ENCODE measurements around the gene C9orf50. TPM values are rescaled to one million over a fixed set of nuclear protein-coding genes. Genes with fewer than 3 reads are reported as not detected.

Gene C9orf50
- total RNA-seq, 1 experiment from 2014 or later: not detected

DNA sequence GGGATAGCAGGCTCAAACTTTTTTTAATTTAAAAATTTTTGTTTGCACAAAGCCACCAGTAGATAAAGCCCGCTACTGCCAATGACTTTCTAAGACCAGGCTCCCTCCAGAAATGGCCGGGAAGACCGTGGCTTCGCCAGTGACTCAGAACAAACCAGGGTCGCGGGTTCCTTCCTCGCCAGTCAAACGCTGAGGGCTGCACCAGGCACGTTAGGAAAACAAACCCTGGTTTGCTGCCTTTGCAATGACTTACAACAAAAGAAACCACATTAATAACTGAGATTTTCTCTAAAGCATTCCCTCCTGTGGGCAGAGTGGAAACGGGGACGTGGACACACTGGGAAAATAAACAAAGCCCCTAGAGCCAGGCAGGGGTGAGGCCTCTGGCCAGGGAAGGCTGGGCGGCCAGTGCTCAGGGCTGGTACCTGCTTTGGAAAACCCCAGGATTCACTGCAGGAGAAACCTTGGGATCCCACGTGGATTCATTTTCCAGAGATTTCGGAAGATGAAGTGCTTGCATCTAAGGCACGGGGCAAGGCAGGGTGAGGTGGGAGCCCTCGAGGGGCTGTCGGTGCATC is 48.3 kb upstream of the C9orf50 start:
- no peak for DNase-seq
- no peak overlapping the region for H3T11ph ChIP-seq (ENCODE audit: low read length)
- no peak overlapping the region for H3K27ac ChIP-seq (ENCODE audit: insufficient read length, low read depth, low read length)
- H3K27me3 ChIP-seq (ENCODE audit: insufficient read depth, low read length): no peaks in the 10 kb centered on the region; the same call in 1 of the 2 replicates
- H2BK15ac ChIP-seq (ENCODE audit: low read depth, low read length): no peak overlapping the region
- H2BK5ac ChIP-seq (ENCODE audit: insufficient read length, low read length): no peak overlapping the region
- H2AK5ac ChIP-seq (ENCODE audit: insufficient read length, low read length): no peak overlapping the region
- peaks cover 3% of the 10 kb centered on the region for H3K23me2 ChIP-seq (ENCODE audit: insufficient read length, low read depth, low read length, poor library complexity, severe bottlenecking)
- Mint-ChIP-seq H3K27me3 (ENCODE audit: low read depth) (peaks cover 33% of the 10 kb centered on the region), H3K9me3 (no peaks in the 10 kb centered on the region; a peak in 1 of 5 replicates), H3K4me3 (no peak overlapping the region), H3K36me3 (ENCODE audit: insufficient read depth in 1 of 3, low read depth in 3 of 3) (no peaks in the 10 kb centered on the region; a peak in 1 of 7 replicates), H3K4me1 (peaks cover 13 to 16% of the 10 kb centered on the region in 2 experiments), H3K27ac (no peak overlapping the region)
- H2AFZ ChIP-seq (ENCODE audit: low read length): no peak overlapping the region
- no peaks in the 10 kb centered on the region for H3K79me2 ChIP-seq (ENCODE audit: insufficient read depth, low read length)
- H4K5ac ChIP-seq (ENCODE audit: insufficient read length, low read depth, low read length): no peak overlapping the region
- no peak overlapping the region for H3K14ac ChIP-seq (ENCODE audit: insufficient read depth, low read length)
- WGBS (ENCODE audit: extremely low coverage, insufficient read length, low lambda C conversion rate): no CpG with 5 or more reads among the region's 17 CpGs
- no peak overlapping the region for H2BK12ac ChIP-seq (ENCODE audit: insufficient read length, low read depth, low read length)
- no peak overlapping the region for H3K56ac ChIP-seq (ENCODE audit: insufficient read length, low read depth, low read length)
- H3K9me3 ChIP-seq (ENCODE audit: control insufficient read depth, low read depth, low read length): no peaks in the 10 kb centered on the region
- H3K4ac ChIP-seq (ENCODE audit: low read depth, low read length): no peak overlapping the region
- no peak overlapping the region for H3K18ac ChIP-seq (ENCODE audit: insufficient read length, low read depth, low read length)
- H3K4me2 ChIP-seq (ENCODE audit: insufficient read depth, insufficient read length, low read length): no peak overlapping the region
- TF ChIP-seq, protein P1, sequence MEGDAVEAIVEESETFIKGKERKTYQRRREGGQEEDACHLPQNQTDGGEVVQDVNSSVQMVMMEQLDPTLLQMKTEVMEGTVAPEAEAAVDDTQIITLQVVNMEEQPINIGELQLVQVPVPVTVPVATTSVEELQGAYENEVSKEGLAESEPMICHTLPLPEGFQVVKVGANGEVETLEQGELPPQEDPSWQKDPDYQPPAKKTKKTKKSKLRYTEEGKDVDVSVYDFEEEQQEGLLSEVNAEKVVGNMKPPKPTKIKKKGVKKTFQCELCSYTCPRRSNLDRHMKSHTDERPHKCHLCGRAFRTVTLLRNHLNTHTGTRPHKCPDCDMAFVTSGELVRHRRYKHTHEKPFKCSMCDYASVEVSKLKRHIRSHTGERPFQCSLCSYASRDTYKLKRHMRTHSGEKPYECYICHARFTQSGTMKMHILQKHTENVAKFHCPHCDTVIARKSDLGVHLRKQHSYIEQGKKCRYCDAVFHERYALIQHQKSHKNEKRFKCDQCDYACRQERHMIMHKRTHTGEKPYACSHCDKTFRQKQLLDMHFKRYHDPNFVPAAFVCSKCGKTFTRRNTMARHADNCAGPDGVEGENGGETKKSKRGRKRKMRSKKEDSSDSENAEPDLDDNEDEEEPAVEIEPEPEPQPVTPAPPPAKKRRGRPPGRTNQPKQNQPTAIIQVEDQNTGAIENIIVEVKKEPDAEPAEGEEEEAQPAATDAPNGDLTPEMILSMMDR (conservative IDR thresholded peaks at IDR 0.05): no peak
- H3K23ac ChIP-seq (ENCODE audit: insufficient read length, low read depth, low read length): no peak overlapping the region
- H3K9ac ChIP-seq (ENCODE audit: extremely low read depth, insufficient read length, low read length): no peak overlapping the region
- H3K79me1 ChIP-seq (ENCODE audit: insufficient read depth, low read depth, low read length, poor library complexity, severe bottlenecking): no peaks in the 10 kb centered on the region
- H2BK20ac ChIP-seq (ENCODE audit: low read depth, low read length, poor library complexity, severe bottlenecking): no peak overlapping the region
- no peak overlapping the region for H2BK120ac ChIP-seq (ENCODE audit: low read depth, low read length, poor library complexity, severe bottlenecking)
- no peaks in the 10 kb centered on the region for H4K20me1 ChIP-seq (ENCODE audit: control insufficient read depth, insufficient read depth, insufficient read length)
- no peak overlapping the region for H4K8ac ChIP-seq (replicated peaks; ENCODE audit: insufficient read length, low read depth, low read length)
- no peaks in the 10 kb centered on the region; the same call in 1 of the 2 replicates for H3K4me1 ChIP-seq (ENCODE audit: insufficient read depth, low read length)
- H4K91ac ChIP-seq (ENCODE audit: insufficient read length, low read depth, low read length): no peak overlapping the region

Measured in H9 (cell line).